CD4-positive, alpha-beta T cell treated with Interferon gamma for 1 hour (primary cell): Measurements from ENCODE around the gene FHIT.
A peak's percentile ranks its signal among the peaks of the same experiment; 100 is the strongest.

ENCODE experiments used
- DNase-seq: peaks from one replicate; pipeline ENCODE4 v3.0.0-alpha.2; 2020

Gene FHIT

DNA sequence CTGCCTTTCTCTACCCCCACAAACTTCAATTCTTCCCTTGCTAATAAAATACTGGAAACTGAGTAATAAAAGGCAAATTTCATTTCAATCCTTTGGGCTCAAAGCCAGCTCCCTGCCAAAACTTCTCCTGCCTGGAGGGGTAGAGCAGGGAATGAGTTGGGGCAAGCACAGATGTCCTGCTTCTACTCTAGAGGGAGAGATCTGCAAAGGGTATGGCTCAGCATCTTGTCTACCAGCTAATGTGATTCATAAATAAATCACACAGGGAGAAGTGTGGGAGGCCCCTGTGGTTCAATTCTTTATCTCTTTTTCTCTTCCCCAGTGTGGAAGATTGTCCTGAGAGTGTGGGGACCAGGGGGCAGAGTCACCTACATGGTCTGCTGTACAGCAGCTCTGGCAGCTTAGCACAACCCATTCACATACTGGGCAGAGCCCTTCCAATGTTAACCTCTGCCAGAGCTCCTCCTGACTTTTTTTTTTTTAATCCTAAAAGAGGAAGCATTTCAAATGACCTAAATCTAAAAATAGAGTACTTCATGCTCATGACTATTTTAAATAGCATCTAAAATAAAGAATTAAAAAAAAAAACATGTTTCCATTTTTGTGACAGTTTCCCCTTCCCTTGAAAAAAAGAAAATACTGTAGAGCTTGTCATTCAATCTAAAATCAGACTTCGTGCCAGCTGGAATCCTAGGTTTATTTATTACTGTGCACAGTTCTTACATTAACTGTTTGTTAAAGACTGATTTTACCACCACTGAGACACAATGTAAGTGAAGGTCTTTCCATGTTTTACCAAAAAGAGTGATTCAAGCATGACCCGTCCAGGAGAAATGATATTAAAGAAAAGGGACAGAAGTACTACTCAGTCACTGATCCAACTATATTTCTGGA lies 1117.7 kb downstream of the FHIT start:
- no peak for DNase-seq

DNA sequence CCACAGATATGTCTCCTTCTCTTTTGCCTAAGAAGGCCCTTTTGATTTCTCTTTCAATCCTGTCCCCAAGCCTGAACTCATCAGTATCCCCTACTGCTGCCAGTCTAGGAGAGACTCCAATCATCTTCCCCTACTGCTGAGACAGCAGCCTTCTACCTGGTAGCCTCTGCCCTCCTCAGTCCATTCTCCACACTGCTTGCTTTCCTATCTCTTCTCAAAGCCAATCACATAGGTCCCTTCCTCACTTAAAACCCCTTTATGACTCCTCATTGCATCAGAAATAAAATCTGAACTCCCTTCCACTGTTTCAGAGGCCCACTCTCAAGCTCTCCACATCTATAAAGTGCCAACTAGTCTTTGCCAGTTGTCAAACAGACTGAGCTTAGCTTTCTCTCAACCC lies 1119.6 kb downstream of the FHIT start:
- no peak for DNase-seq

DNA sequence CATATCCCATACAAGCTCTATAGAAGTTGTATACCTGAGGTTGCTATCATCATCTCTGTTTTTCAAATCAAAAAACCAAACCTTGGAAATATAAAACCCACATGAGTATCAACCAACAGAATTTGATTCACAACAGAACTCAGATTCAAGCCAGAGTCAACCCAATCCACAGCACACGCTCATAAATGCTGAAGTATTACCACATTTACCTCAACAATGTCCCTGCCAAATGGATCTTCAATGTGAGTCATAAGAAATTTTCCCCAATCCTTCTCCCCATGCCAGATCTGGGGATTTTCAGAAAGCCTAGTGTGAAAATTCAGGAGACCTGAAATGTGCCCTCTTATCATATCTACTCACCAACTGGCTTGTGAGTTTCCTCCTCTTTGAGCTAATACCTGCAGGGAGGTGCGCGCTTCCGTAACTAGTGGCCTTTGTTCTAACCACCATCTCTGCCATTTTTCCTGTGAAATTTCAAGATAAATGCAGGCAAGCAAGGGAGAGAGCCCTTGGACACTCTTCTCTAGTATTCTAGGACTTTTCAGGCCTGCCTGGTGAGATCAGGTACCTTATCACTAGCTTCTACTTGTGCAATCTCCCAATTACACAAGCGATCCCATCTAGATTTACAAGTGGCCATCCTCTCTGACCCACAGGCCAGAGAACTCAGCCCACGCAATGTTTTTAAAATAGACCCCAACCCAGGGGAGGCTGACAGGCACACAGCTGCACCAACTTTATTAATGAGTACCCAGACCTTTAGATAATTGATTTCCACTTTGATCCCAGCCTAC lies 1124.5 kb downstream of the FHIT start:
- DNase-seq = no peak

DNA sequence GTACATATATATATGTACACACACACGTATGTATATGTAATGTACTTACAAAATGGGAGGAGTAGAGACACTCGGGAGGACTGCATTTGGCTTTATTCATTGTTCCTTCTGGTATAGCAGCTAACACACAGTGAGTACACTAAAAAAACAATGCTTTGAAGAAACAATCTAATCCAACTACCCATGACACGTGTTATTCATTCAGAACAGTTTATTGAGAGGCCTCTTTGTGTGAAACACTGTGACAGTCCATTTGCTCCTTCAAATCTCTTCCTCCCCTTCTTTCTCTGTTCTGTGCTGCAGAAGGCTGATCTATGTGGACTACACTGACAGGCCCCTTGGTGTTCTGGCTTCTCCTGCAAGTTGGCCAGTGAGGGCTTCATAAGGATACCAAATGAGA lies 1125.6 kb downstream of the FHIT start:
- no peak for DNase-seq

DNA sequence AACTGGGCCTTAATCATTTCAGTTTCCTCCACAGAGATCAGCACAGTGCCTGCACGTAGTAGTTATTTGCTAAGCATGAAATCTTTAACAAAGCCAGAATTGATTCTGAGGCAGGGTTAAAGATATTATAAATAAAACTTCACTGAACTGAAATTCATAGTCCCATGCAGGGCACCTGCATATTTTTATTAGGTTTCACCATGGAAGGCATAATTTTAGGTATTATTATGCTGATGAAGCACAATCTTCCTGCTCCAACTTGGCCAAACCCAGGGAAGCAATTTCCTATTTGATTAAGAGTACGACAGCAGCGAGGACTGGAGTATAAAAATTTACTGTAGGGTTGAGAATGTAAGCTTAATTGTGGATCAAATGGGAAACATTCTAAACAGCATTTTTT lies 1131.0 kb downstream of the FHIT start:
- DNase-seq = no peak

DNA sequence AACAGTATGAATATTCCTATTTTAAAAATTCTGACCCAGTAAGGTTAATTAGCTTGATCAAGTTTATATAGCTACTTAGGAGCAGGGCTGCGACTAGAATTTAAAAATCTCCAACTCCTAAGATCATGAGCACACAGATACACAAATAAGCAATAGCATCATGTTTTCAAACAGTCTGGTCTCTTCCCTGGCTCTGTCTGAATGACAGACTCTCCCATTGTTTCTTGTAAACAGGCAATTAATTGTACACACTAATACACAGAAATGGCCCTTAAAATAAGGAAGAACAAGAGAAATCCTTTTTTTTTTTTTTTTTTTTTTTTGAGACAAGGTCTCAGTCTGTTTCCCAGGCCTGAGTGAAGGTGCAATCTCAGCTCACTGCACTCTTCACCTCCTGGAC lies 1137.1 kb downstream of the FHIT start:
- DNase-seq = no peak

DNA sequence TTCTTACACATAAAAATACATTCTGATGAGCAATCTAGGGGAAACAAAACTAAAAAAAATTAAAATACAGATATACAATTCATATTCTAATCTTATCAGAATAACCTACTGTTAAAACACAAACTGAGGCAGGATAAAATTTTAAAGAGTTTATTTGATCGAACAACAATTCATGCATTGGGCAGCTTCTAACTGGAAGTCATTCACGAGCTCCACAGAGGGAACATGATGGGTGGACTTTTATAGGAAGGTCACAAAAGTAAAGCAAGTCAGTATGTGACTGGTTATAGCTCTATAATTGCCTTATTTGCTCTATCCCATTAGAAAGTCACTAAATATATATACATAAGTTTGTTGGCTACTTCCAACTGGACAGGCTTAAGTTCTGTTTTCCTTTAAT lies 1144.0 kb downstream of the FHIT start:
- DNase-seq = no peak

DNA sequence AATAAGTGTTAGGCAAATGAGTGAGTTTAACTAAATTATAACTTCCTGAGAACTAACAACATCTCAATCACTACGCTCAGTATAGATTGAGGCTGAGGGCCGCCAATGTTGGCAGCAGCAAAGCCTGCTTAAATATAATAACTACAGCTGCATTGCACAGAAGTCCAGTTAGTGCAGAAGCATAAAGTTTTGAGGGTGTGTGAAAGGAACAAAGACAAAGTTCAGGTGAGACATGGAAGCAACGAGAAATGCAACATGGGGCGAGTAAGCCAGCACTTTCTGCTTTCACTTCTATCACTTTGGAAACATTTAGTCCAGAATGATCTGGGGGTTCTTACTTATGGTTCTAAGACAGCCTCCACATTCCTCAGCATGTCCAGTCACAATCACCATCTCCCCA lies 1149.1 kb downstream of the FHIT start:
- DNase-seq = no peak

DNA sequence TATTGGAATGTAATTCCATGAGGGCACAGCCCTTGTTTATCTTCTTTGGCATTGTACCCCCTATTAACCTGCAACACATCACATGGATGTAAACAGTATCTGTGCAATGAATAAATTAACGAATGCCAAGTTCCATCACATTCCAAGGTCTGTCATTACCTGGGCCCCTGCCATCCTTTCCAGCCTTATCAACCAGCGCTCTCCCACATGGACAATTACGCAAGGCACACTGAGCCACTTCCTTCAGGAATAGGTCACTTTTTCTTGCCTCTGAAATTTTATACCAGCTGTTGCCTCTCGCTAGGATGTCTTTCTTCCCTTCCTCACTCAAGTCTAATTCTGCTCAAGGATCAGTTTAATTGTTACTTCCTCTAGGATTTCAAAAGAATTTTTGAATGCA lies 1149.6 kb downstream of the FHIT start:
- no peak for DNase-seq

DNA sequence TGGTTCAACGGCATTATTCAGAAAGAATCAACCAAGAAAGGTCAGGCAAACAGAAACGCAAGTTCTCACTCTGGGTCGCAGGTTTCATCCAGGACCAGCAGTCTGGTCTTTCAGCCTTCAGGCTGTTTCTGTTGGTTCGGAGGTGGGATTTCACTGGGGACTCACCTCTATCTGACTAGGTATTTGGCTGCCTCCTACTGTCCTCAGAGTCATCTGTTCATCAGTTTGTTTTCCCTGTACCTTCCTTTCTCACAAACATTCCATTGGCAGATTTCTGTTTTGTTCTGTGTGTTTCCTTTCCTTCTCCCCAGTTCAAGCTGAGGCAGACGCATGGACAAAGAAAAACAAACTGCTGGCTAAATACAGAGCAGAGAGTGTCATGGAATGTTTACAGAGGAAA lies 1154.8 kb downstream of the FHIT start:
- DNase-seq = no peak

DNA sequence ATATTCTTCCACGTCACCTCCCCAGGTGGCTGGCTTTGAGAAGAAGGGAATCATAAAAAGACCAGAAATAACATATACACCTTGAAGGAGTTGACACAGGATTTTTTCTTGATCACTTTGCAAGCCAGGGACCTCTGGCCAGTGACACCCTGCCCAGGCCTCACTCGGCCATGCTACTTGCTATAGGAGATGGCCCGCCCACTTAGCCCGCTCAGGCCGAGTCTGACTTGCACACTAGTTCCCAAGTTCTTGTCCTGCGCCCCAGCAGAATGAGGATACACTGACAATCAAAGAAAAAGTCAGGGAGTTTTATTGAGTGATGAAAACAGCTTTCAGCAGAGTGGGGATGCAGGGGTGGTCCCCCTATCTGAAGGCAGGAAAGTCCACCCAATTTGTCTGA lies 1155.3 kb downstream of the FHIT start:
- DNase-seq = no peak

DNA sequence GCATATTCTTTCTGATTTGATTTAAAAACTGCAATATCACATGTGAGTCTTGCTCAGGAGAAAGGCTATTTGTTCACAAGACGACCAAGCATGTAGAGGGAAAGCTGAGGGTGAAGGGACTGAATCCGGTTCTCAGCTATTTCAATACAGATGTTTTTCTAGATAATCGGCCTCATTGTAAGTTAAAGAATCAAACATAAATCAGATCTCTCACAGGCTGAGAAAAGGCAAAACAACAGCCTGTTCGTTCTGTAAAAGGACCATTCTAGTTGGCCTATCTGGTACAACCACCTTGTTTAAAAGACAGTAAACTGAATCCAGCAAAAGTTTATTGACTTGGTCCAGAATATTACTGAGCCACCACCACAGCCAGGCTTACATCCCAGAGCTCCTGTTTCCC lies 1155.7 kb downstream of the FHIT start:
- no peak for DNase-seq

DNA sequence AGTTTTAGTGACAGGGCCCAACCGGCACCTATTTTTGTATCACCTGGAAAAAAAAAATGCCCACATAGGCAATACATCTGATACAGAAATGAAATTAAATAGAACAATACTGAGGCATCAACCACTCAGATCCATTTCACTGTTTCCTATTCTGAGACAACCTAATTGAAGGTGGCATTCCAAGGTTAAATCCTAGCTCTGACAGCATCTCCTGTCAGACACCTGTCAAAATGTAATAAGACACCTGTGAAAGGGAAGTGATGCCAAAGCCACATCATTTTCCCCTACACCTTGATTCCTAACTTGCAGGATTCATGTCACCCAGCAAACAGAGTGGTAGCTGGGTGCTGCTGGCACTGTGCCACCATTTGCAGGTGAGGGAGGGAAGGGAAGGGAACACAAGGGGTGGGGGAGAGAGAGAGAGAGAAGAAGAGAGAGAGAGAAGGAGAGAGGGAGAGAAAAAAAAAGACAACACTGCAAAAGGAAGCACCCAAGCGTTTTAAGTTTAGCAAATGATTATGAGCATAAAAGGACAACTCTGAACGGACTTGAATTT lies 1156.8 kb downstream of the FHIT start:
- no peak for DNase-seq

DNA sequence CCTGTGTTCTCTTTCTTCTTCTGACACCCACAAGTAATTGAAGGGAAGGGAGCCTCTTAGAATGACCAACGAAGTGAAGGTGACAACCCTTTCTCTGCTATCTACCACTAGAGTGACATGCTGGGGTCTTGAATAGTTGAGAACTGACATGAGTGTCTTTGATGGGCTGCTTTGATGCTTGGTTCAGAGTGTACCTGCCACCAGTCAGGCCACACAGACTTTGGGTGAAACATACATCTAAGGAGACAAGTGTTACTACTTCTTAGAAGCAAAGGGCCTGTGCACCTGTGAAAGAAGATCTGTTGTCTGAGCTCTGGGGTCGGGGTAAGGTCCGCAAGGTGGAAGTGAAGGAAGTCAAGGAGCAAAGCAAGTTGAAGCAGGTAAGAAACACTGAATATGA lies 1160.7 kb downstream of the FHIT start:
- DNase-seq = no peak

DNA sequence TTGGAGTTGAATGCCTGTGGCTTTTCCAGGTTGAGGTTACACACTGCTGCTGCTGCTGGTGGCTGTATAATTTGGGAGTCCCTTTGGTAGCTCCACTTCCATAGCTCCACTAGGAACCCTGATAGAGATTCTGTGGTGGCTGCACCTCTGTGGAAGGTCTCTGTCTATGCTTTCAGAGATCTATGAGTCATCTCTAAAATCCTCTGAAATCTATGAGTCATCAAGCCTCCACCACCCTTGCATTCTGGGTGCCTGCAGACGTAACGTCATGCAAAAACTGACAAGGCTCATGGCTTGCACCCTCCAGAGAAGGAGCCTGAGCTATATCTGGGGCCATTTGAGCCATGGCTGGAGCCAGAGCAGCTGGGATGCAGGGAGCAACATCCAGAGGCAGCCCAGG lies 1164.4 kb downstream of the FHIT start:
- DNase-seq = no peak

DNA sequence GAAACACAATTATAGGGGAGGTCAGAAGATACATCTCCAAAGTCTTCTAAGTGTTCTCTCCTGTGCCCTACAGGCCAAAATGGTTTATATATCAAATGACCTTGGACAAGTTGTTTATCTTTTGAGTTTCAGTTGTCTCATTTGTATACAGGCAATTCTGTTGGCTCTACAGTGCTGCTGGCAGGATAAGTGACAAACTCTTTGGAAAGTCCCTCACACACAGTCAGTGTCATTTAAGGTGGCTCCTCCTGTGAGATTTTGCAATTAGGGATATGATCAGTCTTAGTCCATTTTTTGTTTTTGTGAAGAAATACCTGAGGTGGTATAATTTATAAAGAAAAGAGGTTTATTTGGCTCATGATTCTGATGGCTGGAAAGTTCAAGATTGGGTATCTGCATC lies 1165.6 kb downstream of the FHIT start:
- no peak for DNase-seq

DNA sequence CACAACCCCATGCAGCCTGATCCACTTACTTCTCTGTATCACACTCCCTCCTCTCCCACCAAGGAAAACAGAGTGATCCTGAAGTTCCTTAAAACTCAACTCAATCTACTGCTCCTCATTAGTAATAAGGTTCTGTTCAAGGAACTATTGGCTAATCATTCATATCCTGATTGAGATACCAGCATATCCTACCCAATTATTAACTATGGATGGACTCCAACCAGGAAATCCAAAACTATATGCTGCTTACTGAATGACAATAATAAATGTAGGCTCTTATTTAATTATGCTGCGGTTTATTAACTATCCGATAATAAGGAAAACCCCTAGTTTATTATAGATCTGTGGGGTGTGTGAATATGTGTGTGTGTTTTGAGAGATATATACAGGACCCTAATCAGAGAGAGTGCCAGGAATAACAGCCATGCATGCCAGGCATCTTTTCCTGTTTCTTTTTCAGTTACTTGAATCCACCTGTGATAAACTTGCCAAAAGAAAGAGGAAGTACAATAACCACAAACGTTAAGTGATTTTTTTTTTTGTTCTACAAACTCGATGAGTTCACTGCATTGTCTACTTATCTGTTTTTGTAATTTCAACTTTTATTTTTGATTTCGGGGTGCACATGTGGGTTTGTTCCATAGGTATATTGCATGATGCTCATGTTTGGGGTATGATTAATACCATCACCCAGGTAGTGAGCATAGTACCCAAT lies 1169.7 kb downstream of the FHIT start:
- DNase-seq = no peak

DNA sequence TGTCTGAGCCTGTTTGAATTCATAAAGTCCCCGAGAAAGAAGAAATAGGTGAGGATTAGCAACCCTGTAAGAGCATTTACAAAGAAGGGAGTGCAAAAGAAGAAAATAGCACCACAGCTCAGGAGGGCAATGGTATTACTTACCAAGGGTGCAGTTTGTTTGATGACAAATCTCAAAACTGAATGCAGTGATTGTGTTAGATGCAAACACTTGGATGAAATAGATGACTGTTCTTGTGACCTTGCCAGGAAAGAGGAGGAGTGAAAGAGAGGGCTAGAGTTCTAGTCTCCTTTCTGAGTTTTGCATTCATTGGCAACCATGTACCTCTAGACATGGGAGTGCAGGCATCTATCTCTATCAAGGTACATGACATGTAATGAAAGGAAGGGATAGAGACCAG lies 1170.6 kb downstream of the FHIT start:
- DNase-seq = no peak

DNA sequence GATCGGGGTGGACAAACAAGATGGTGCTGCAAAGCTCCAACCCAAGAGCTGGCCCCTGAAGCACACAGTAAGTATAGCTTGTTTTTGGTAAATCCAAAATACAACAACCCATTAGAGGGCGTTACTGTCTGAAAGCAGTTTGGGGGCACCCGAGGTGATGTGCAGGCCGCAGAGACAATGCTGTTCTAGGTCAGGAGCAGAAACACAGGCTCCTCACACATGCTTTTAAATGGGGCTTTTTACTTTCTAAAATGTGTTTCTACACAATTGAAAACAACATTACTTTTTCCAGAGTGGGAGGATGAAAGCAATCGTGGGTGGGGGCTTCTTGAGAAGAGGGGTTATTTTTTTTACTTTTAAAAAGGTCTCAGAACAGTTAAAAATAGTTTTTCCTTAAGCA lies 1172.2 kb downstream of the FHIT start:
- DNase-seq = peak; percentile 51

DNA sequence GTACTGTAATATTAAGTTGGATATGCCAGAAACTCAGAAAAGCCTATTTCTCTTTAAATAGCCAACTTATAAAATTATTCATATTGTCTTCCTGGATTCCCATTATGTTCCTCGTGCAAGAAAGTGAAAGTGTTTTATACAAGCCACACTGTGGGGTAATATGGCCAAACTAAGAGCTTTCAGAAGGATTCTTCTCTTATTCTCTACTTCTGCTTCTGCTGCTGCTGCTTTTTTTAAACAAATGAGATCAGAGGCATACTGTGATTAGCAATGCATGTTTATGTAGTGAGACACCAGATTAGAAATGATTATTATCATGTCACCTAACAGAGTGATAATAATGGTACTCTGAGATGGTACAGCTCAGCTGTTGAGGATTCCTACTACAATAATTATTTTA lies 1174.9 kb downstream of the FHIT start:
- DNase-seq = no peak

DNA sequence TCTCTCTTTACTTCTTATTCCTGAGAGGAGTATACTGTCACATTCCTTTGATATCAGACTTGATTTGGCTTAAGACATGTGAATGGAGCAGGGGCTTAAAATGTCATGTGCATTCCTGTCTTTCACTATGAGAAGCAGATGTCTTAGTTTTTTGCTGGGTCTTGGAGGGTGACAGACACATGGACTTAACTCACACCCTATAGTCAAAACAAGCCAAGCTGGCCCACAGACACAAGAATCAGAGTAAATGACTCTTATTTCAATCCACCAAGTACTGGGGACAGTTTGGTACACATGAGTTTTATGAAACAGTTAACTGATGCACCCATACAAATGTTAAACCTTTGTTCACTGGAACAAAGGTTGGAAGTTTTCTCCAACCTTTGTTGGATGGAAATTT lies 1177.3 kb downstream of the FHIT start:
- no peak for DNase-seq

DNA sequence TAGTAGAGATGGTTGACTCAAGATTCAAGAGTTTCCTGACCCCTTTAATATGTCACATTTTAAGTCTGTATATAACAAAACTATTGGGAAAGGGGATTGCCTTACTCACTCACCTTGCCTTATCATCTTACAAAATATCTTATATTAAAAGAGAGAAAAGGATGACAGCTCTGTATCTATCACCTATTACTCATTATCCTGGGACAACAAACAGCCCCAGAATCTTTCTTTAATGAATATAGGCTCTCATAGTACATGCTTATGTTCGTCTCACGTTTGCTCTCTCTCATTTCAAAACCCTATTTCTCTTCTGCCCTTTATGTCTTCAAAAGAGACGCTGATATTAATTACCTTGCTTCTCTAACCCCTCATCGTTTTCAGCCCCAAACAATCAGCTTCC lies 1178.0 kb downstream of the FHIT start:
- DNase-seq = no peak

DNA sequence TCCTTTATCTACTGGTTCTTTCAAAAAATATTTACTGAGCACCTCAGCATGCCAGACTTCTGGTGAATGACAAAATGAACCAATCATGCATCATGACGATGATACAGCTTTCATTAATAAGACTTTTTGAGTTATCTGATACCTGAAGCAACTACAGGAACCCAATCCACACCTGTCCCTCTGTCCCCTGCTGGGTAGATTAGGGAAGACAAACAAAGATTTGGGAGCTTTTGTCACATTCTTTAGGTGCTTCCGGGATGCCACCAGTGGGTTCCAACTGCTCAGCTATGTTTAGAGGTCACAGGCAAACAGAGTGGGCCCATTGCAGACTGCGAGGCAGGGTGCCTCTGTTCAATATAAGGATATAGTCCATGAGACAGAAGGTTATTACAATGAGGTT lies 1180.9 kb downstream of the FHIT start:
- no peak for DNase-seq
